Suprapubic skin (tissue), 4 donors: ENCODE results near the gene BCL6B.

Experiments used
- CTCF ChIP-seq, 2 donors: fragments of 200-600 bp in 1 of 2; fragments of 450-650 bp in 1 of 2; sonication (generic) in 1 of 2; IDR thresholded peaks; one replicate each; pipeline ENCODE4 v1.5.1; 2016 to 2019; ENCODE audit warnings: antibody characterized with exemption in 2 of 2, mild to moderate bottlenecking in 1 of 2, moderate library complexity in 1 of 2
- POLR2A ChIP-seq, 2 donors: fragments of 450-650 bp; IDR thresholded peaks; one replicate each; pipeline ENCODE4 v1.6.1; 2017; ENCODE audit warnings: antibody characterized with exemption in 2 of 2, mild to moderate bottlenecking in 2 of 2, moderate library complexity in 2 of 2
- POLR2AphosphoS5 ChIP-seq, 3 donors: sonication (generic); formaldehyde crosslinking; IDR thresholded peaks; one replicate each; pipeline ENCODE4 v1.6.1; 2017; ENCODE audit warnings: antibody characterized with exemption in 3 of 3

- TF ChIP-seq POLR2A (IDR thresholded peaks at IDR 0.05) (no peak), CTCF (IDR thresholded peaks at IDR 0.05) (no peak), POLR2AphosphoS5 (IDR thresholded peaks at IDR 0.05) (no peak)
Observed at GRCh38 chr17:7005716-7006115, 17.1 kb upstream of the BCL6B start.
